Vagina (tissue), 2 donors: ENCODE results near the gene PCP4.

ENCODE experiments used
- CTCF ChIP-seq, 3 experiments: fragments of 450-650 bp in 2 of 3; fragments of 200-600 bp in 1 of 3; sonication (generic) in 1 of 3; IDR thresholded peaks; one replicate each; pipeline ENCODE4 v1.5.1; 2017 to 2019; ENCODE audit warnings: antibody characterized with exemption in 3 of 3, mild to moderate bottlenecking in 2 of 3, moderate library complexity in 2 of 3
- POLR2A ChIP-seq, 2 donors: fragments of 450-650 bp; IDR thresholded peaks; one replicate each; pipeline ENCODE4 v1.6.1; 2017; ENCODE audit warnings: antibody characterized with exemption in 2 of 2, mild to moderate bottlenecking in 2 of 2, moderate library complexity in 2 of 2
- POLR2AphosphoS5 ChIP-seq, 2 donors: sonication (generic); formaldehyde crosslinking; IDR thresholded peaks; one replicate each; pipeline ENCODE4 v1.9.0; 2017; ENCODE audit warnings: antibody characterized with exemption in 2 of 2, mild to moderate bottlenecking in 2 of 2, low read depth in 1 of 2; ENCODE audit not compliant: insufficient read depth in 1 of 2

- TF ChIP-seq POLR2A (IDR thresholded peaks at IDR 0.05) = no peak
- TF ChIP-seq CTCF (IDR thresholded peaks at IDR 0.05) = no peak
- no peak for TF ChIP-seq POLR2AphosphoS5 (IDR thresholded peaks at IDR 0.05; ENCODE audit: insufficient read depth in 1 of 2, low read depth in 1 of 2)
These were observed 109.6 kb downstream of the PCP4 start for GRCh38 chr21:39976800-39977199.
